HCT116 (cell line): ENCODE data around the gene CDH4. TPM values are rescaled to one million over a fixed set of nuclear protein-coding genes. Genes with fewer than 3 reads are reported as not detected.

Experiments used
- ATAC-seq: fragments of 200-7000 bp; cut with Tn5 transposase; 2 replicates; pipeline ENCODE4 v1.9.1; 2020; ENCODE audit warnings: mild to moderate bottlenecking, moderate library complexity
- BruUV-seq: library from RNA; stranded (reverse); fragments of 400-500 nt; replicated peaks from 2 replicates; lab custom pipeline; 2021; lab: Mats Ljungman, UMichigan
- CTCF ChIA-PET: fragments of 300-600 bp; sonication (Branson Sonifier 250); formaldehyde crosslinking; loops from one replicate; lab custom pipeline; 2021; ENCODE audit warnings: antibody characterized with exemption; lab: Charles Lee
- POLR2A ChIA-PET: fragments of 300-600, 350-600 bp; sonication (Branson Sonifier 250); formaldehyde crosslinking; loops from one replicate; lab custom pipeline; 2021; ENCODE audit warnings: antibody characterized with exemption; lab: Charles Lee
- RAD21 ChIA-PET, 2 experiments: fragments of 300-600 bp; sonication (Branson Sonifier 250); formaldehyde crosslinking; loops; one replicate each; lab custom pipeline; 2023; ENCODE audit warnings: low total read pairs in 2 of 2; ENCODE audit not compliant: uncharacterized antibody in 2 of 2, unreplicated experiment in 2 of 2, low non-redundant PET in 1 of 2; lab: Charles Lee
- DNase-seq: peaks from one replicate; pipeline ENCODE4 v3.0.0-alpha.2; 2010; ENCODE audit warnings: low read depth, low spot score
- H2AFZ ChIP-seq: fragments of 200-600 bp; shearing (Covaris generic), sonication (generic); 2 replicates; pipeline ENCODE4 v1.6.1; 2017; ENCODE audit warnings: low read depth, mixed run types, mixed read lengths, antibody characterized with exemption, low read length; ENCODE audit not compliant: poor library complexity, severe bottlenecking
- H3K27ac ChIP-seq: 2 replicates; pipeline ENCODE4 v1.5.1; 2012; ENCODE audit warnings: low read depth, low read length
- H3K27me3 ChIP-seq: fragments of 200-600 bp; sonication (generic); 2 replicates; pipeline ENCODE4 v1.6.1; 2016; ENCODE audit warnings: mixed run types, low read length, mixed read lengths; ENCODE audit not compliant: insufficient read depth
- H3K36me3 ChIP-seq, 2 experiments: fragments of 200-500 bp in 1 of 2; fragments of 200-600 bp in 1 of 2; sonication (Bioruptor generic) in 1 of 2; sonication (generic) in 1 of 2; 2 replicates each; pipeline versions ENCODE4 v1.5.1 to v1.6.1; 2014 to 2016; ENCODE audit warnings: low read length in 2 of 2, inconsistent platforms in 1 of 2, mixed read lengths in 1 of 2, mixed run types in 1 of 2; ENCODE audit not compliant: insufficient read depth in 2 of 2, control insufficient read depth in 1 of 2
- H3K4me1 ChIP-seq, 2 experiments: fragments of 200-600 bp in 1 of 2; sonication (generic) in 1 of 2; 2 replicates each; pipeline versions ENCODE4 v1.5.1 to v1.6.1; 2012 to 2017; ENCODE audit warnings: low read length in 2 of 2, inconsistent platforms in 1 of 2, mild to moderate bottlenecking in 1 of 2, mixed read lengths in 1 of 2, mixed run types in 1 of 2, moderate library complexity in 1 of 2; ENCODE audit not compliant: insufficient read depth in 2 of 2, control insufficient read depth in 1 of 2
- H3K4me2 ChIP-seq: fragments of 200-600 bp; sonication (generic); 2 replicates; pipeline ENCODE4 v1.6.1; 2017; ENCODE audit warnings: mixed run types, low read length, mixed read lengths
- H3K4me3 ChIP-seq, 2 experiments: fragments of 200-600 bp in 1 of 2; sonication (generic) in 1 of 2; replicated peaks in 1 of 2; 2 replicates each; pipeline ENCODE4 v1.5.1; 2011 to 2016; ENCODE audit warnings: low read length in 2 of 2, control low read depth in 1 of 2, low read depth in 1 of 2, mild to moderate bottlenecking in 1 of 2, mixed read lengths in 1 of 2, mixed run types in 1 of 2
- H3K79me2 ChIP-seq: fragments of 200-600 bp; sonication (generic); 2 replicates; pipeline ENCODE4 v1.6.1; 2017; ENCODE audit warnings: mild to moderate bottlenecking, mixed run types, low read length, moderate library complexity, mixed read lengths; ENCODE audit not compliant: insufficient read depth
- H3K9ac ChIP-seq: fragments of 200-600 bp; sonication (generic); 2 replicates; pipeline ENCODE4 v1.6.1; 2016; ENCODE audit warnings: low read length, mixed read lengths
- H3K9me2 ChIP-seq: fragments of 200-600 bp; sonication (generic), shearing (Covaris generic); 2 replicates; pipeline ENCODE4 v1.6.1; 2017; ENCODE audit warnings: mixed run types, mild to moderate bottlenecking, moderate library complexity; ENCODE audit not compliant: insufficient read depth
- H3K9me3 ChIP-seq, 2 experiments: fragments of 200-500 bp in 1 of 2; fragments of 200-600 bp in 1 of 2; sonication (Bioruptor generic) in 1 of 2; sonication (generic) in 1 of 2; 2 replicates each; pipeline ENCODE4 v1.6.1; 2014 to 2017; ENCODE audit warnings: low read length in 2 of 2, mixed read lengths in 2 of 2, inconsistent platforms in 1 of 2, low read depth in 1 of 2, mild to moderate bottlenecking in 1 of 2, mixed run types in 1 of 2, moderate library complexity in 1 of 2; ENCODE audit not compliant: control insufficient read depth in 1 of 2, insufficient read depth in 1 of 2
- H4K20me1 ChIP-seq: fragments of 200-600 bp; sonication (generic), shearing (Covaris generic); 2 replicates; pipeline ENCODE4 v1.6.1; 2017; ENCODE audit warnings: mixed run types, mild to moderate bottlenecking, moderate library complexity; ENCODE audit not compliant: insufficient read depth
- CBX3 ChIP-seq: IDR thresholded peaks from 2 replicates; pipeline ENCODE4 v1.6.1; 2012; ENCODE audit warnings: low read depth
- ELF1 ChIP-seq: IDR thresholded peaks from 2 replicates; pipeline ENCODE4 v1.6.1; 2012; ENCODE audit warnings: low read depth, borderline replicate concordance
- EZH2 ChIP-seq: fragments of 200-600 bp; sonication (generic); IDR thresholded peaks from 2 replicates; pipeline ENCODE4 v1.6.1; 2017; ENCODE audit warnings: antibody characterized with exemption, mixed run types
- EZH2phosphoT487 ChIP-seq: fragments of 200-600 bp; IDR thresholded peaks from 2 replicates; pipeline ENCODE4 v1.6.1; 2018; ENCODE audit warnings: antibody characterized with exemption, borderline replicate concordance
- JUND ChIP-seq: IDR thresholded peaks from 2 replicates; pipeline ENCODE4 v1.6.1; 2012
- POLR2AphosphoS5 ChIP-seq: IDR thresholded peaks from 2 replicates; pipeline ENCODE4 v1.6.1; 2011; ENCODE audit warnings: mild to moderate bottlenecking, low read depth, low read length, moderate library complexity
- RAD21 ChIP-seq: IDR thresholded peaks from 2 replicates; pipeline ENCODE4 v1.6.1; 2012; ENCODE audit warnings: low read depth, mild to moderate bottlenecking
- SIN3A ChIP-seq: IDR thresholded peaks from 2 replicates; pipeline ENCODE4 v1.6.1; 2012; ENCODE audit warnings: low read depth
- SP1 ChIP-seq: IDR thresholded peaks from 2 replicates; pipeline ENCODE4 v1.6.1; 2012; ENCODE audit warnings: low read depth
- YY1 ChIP-seq: IDR thresholded peaks from 2 replicates; pipeline ENCODE4 v1.6.1; 2011; ENCODE audit warnings: low read length, low read depth, moderate library complexity, mild to moderate bottlenecking; ENCODE audit not compliant: insufficient replicate concordance; ENCODE audit errors: extremely low read depth
- ZNF274 ChIP-seq: fragments of 200-500 bp; sonication (Bioruptor generic); IDR thresholded peaks from 2 replicates; pipeline ENCODE4 v1.6.1; 2014; ENCODE audit warnings: mild to moderate bottlenecking, low read depth, low read length, inconsistent platforms
- intact Hi-C: fragments of 100-400 bp; cut with micrococcal nuclease; formaldehyde crosslinking; loops from 2 replicates; pipeline ENCODE4 v1.10.0; 2022
- total RNA-seq: library from RNA; stranded (reverse); gene quantifications from one replicate; pipeline ENCODE4 v1.2.1, GENCODE V29; 2021; ENCODE audit not compliant: unreplicated experiment
- TF ChIP-seq, protein P1 (sequence below), 3 experiments: fragments of 200-600 bp in 1 of 3; sonication (generic) in 1 of 3; IDR thresholded peaks in 2 of 3; conservative IDR thresholded peaks in 1 of 3; 2 replicates each; pipeline ENCODE4 v1.5.1; 2012 to 2017; ENCODE audit warnings: low read depth in 2 of 3, low read length in 2 of 3, antibody characterized with exemption in 1 of 3, borderline replicate concordance in 1 of 3, control low read depth in 1 of 3, mild to moderate bottlenecking in 1 of 3, mixed read lengths in 1 of 3, mixed run types in 1 of 3, moderate library complexity in 1 of 3; ENCODE audit not compliant: insufficient read depth in 1 of 3
- TF ChIP-seq, protein P2 (sequence below): IDR thresholded peaks from 2 replicates; pipeline ENCODE4 v1.6.1; 2012
- TF ChIP-seq, protein P3 (sequence below): IDR thresholded peaks from 2 replicates; pipeline ENCODE4 v1.6.1; 2011; ENCODE audit warnings: mild to moderate bottlenecking, low read length, moderate library complexity; ENCODE audit not compliant: insufficient replicate concordance; ENCODE audit errors: extremely low read depth
- TF ChIP-seq, protein P4 (sequence below): IDR thresholded peaks from 2 replicates; pipeline ENCODE4 v1.6.1; 2012

The CDH4 gene
- total RNA-seq, 1 experiment from 2014 or later, result not detected

DNA sequence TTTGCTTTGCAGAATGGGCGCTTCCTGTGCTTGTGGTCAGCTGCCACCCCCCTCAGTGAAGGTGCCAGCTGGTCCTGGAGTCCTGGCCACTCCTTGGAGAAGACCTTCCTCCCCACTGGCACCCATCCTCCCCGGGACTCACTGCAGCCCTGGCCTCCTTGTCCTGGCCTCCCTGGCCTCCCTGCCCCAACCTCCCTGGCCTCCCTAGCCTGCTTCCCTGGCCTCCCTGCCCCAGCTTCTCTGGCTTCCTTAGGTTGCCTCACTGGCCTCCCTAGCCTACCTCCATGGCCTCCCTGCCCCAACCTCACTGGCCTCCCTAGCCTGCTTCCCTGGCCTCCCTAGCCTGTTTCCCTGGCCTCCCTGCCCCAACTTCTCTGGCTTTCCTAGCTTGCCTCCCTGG, 297.8 kb downstream of the CDH4 start:
- Histone ChIP-seq H4K20me1 (no peaks in the 10 kb centered on the region), H3K4me2 (no peak overlapping the region), H3K4me3 (no peak overlapping the region), H3K27ac (no peak overlapping the region), H3K36me3 (no peaks in the 10 kb centered on the region), H3K79me2 (no peaks in the 10 kb centered on the region), H2AFZ (no peak overlapping the region), H3K9ac (no peak overlapping the region), H3K27me3 (peaks cover 3% of the 10 kb centered on the region; the same call in 1 of the 2 replicates), H3K9me3 (no peaks in the 10 kb centered on the region), H3K4me1 (no peaks in the 10 kb centered on the region), H3K9me2 (no peaks in the 10 kb centered on the region)
- intact Hi-C loops, result no loop called here
- ATAC-seq (no peak), DNase-seq (no peak)
- ChIA-PET POLR2A (no interaction called here), CTCF (no interaction called here), RAD21 (no interaction called here)
- TF ChIP-seq, protein P1, sequence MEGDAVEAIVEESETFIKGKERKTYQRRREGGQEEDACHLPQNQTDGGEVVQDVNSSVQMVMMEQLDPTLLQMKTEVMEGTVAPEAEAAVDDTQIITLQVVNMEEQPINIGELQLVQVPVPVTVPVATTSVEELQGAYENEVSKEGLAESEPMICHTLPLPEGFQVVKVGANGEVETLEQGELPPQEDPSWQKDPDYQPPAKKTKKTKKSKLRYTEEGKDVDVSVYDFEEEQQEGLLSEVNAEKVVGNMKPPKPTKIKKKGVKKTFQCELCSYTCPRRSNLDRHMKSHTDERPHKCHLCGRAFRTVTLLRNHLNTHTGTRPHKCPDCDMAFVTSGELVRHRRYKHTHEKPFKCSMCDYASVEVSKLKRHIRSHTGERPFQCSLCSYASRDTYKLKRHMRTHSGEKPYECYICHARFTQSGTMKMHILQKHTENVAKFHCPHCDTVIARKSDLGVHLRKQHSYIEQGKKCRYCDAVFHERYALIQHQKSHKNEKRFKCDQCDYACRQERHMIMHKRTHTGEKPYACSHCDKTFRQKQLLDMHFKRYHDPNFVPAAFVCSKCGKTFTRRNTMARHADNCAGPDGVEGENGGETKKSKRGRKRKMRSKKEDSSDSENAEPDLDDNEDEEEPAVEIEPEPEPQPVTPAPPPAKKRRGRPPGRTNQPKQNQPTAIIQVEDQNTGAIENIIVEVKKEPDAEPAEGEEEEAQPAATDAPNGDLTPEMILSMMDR (IDR thresholded peaks at IDR 0.05 in 2 of 3, conservative IDR thresholded peaks at IDR 0.05 in 1 of 3; ENCODE audit: borderline replicate concordance in 1 of 3, insufficient read depth in 1 of 3, low read depth in 2 of 3, low read length in 2 of 3), result no peak
- TF ChIP-seq, protein P2, sequence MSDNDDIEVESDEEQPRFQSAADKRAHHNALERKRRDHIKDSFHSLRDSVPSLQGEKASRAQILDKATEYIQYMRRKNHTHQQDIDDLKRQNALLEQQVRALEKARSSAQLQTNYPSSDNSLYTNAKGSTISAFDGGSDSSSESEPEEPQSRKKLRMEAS, result no peak
- TF ChIP-seq POLR2AphosphoS5, result no peak
- TF ChIP-seq RAD21, result no peak
- no peak for TF ChIP-seq ZNF274
- no peak for TF ChIP-seq EZH2phosphoT487
- BruUV-seq, result no TSS peak

DNA sequence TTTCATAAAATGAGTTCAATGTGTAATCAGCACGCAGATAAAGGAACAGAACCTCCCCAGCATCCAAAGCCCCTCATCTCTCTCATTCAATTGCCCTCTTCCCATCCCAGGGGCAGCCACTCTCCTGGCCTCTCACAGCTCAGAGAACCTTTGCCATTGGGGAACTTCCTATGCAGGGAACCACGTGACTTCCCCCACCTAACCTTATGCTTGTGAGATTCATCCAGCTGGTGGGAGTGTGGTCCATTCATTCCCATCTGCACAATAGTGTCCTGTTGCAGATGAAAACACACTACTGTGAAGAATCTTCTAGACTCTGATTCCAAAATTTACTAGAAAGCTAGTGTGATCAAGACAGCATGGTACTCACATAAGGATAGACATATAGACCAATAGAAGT, 299.3 kb downstream of the CDH4 start:
- intact Hi-C loops, result no loop called here
- RAD21 ChIA-PET, result no interaction called here
- no peak overlapping the region for H2AFZ ChIP-seq
- no peak overlapping the region for H3K9ac ChIP-seq
- BruUV-seq, result no TSS peak
- H3K79me2 ChIP-seq, result no peaks in the 10 kb centered on the region
- no peak overlapping the region for H3K4me3 ChIP-seq
- H4K20me1 ChIP-seq, result no peaks in the 10 kb centered on the region
- ATAC-seq, result no peak
- no peaks in the 10 kb centered on the region for H3K4me1 ChIP-seq
- H3K9me2 ChIP-seq, result no peaks in the 10 kb centered on the region
- H3K36me3 ChIP-seq, result no peaks in the 10 kb centered on the region
- peaks cover 3% of the 10 kb centered on the region; the same call in 1 of the 2 replicates for H3K27me3 ChIP-seq
- CTCF ChIA-PET, result no interaction called here
- no peak overlapping the region for H3K27ac ChIP-seq
- POLR2A ChIA-PET, result no interaction called here
- DNase-seq, result no peak
- no peaks in the 10 kb centered on the region for H3K9me3 ChIP-seq
- H3K4me2 ChIP-seq, result no peak overlapping the region
- TF ChIP-seq RAD21 (no peak), JUND (no peak), YY1 (no peak), SIN3A (no peak), ELF1 (no peak), POLR2AphosphoS5 (no peak), SP1 (no peak), CBX3 (no peak), EZH2phosphoT487 (no peak), EZH2 (no peak), ZNF274 (no peak)
- TF ChIP-seq, protein P3, sequence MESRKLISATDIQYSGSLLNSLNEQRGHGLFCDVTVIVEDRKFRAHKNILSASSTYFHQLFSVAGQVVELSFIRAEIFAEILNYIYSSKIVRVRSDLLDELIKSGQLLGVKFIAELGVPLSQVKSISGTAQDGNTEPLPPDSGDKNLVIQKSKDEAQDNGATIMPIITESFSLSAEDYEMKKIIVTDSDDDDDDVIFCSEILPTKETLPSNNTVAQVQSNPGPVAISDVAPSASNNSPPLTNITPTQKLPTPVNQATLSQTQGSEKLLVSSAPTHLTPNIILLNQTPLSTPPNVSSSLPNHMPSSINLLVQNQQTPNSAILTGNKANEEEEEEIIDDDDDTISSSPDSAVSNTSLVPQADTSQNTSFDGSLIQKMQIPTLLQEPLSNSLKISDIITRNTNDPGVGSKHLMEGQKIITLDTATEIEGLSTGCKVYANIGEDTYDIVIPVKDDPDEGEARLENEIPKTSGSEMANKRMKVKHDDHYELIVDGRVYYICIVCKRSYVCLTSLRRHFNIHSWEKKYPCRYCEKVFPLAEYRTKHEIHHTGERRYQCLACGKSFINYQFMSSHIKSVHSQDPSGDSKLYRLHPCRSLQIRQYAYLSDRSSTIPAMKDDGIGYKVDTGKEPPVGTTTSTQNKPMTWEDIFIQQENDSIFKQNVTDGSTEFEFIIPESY, result no peak
- TF ChIP-seq, protein P4, sequence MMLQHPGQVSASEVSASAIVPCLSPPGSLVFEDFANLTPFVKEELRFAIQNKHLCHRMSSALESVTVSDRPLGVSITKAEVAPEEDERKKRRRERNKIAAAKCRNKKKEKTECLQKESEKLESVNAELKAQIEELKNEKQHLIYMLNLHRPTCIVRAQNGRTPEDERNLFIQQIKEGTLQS, result no peak
- TF ChIP-seq, protein P2, result no peak
